GM12878 (cell line): ENCODE measurements around the gene LRRC47. TPM values are rescaled to one million over a fixed set of nuclear protein-coding genes. Genes with fewer than 3 reads are reported as not detected.

Experiments
- ATAC-seq: fragments of 200-7000 bp; cut with Tn5 transposase; 3 replicates; pipeline ENCODE4 v1.9.1; 2020; ENCODE audit warnings: mild to moderate bottlenecking, moderate library complexity
- BruUV-seq: library from RNA; stranded (reverse); fragments of 400-500 nt; replicated peaks from 2 replicates; lab custom pipeline; 2021; lab: Mats Ljungman, UMichigan
- CTCF ChIA-PET: fragments of 300-600 bp; sonication (Branson Sonifier 250); formaldehyde crosslinking; extraction: SDS; loops from one replicate; lab custom pipeline; 2021; ENCODE audit warnings: inconsistent platforms; lab: Yijun Ruan, JAX
- POLR2A ChIA-PET: fragments of 350-600 bp; formaldehyde crosslinking; extraction: SDS; loops from one replicate; lab custom pipeline; 2021; ENCODE audit warnings: inconsistent platforms; lab: Charles Lee
- RAD21 ChIA-PET: fragments of 300-600 bp; sonication (Branson Sonifier 250); formaldehyde crosslinking; loops from one replicate; lab custom pipeline; 2023; ENCODE audit warnings: antibody characterized with exemption; ENCODE audit not compliant: unreplicated experiment; lab: Charles Lee
- SMC1A ChIA-PET: fragments of 300-600 bp; sonication (Branson Sonifier 250); formaldehyde crosslinking; loops from one replicate; lab custom pipeline; 2023; ENCODE audit not compliant: unreplicated experiment, uncharacterized antibody; lab: Charles Lee
- DNase-seq: peaks from one replicate; pipeline ENCODE4 v3.0.0-alpha.2; 2011; ENCODE audit warnings: low read depth, low spot score
- FAIRE-seq: peaks from 3 replicates; lab custom pipeline; 2011; peaks lifted over from hg19 to GRCh38; lab: Jason Lieb, UNC
- H2AFZ ChIP-seq: 2 replicates; pipeline ENCODE4 v1.6.0; 2011; ENCODE audit warnings: low read depth, low read length, control low read depth; ENCODE audit not compliant: control insufficient read depth
- H3K27ac ChIP-seq: 2 replicates; pipeline ENCODE4 v1.5.1; 2011; ENCODE audit warnings: control low read depth; ENCODE audit not compliant: control insufficient read depth, insufficient read depth
- H3K27me3 ChIP-seq, 2 experiments: replicated peaks in 1 of 2; 2 replicates each; pipeline versions ENCODE4 v1.6.0 to v1.6.1; 2011; ENCODE audit warnings: low read length in 1 of 2; ENCODE audit not compliant: control insufficient read depth in 2 of 2, insufficient read depth in 2 of 2
- H3K36me3 ChIP-seq, 2 experiments: 2 replicates each; pipeline ENCODE4 v1.5.1; 2011; ENCODE audit warnings: low read length in 1 of 2; ENCODE audit not compliant: control insufficient read depth in 2 of 2, insufficient read depth in 2 of 2
- H3K4me1 ChIP-seq: 2 replicates; pipeline ENCODE4 v1.6.1; 2011; ENCODE audit warnings: mild to moderate bottlenecking, low read length, moderate library complexity, mixed read lengths; ENCODE audit not compliant: control insufficient read depth, insufficient read depth
- H3K4me2 ChIP-seq: 2 replicates; pipeline ENCODE4 v1.6.0; 2011; ENCODE audit warnings: control low read depth; ENCODE audit not compliant: control insufficient read depth, insufficient read depth
- H3K4me3 ChIP-seq: fragments of 200-600 bp; sonication (generic); 2 replicates; pipeline ENCODE4 v1.5.1; 2016
- H3K79me2 ChIP-seq: 2 replicates; pipeline ENCODE4 v1.6.0; 2011; ENCODE audit warnings: low read length; ENCODE audit not compliant: control insufficient read depth, insufficient read depth
- H3K9ac ChIP-seq: 2 replicates; pipeline ENCODE4 v1.8.0; 2011; ENCODE audit warnings: low read length, control low read depth, mixed read lengths; ENCODE audit not compliant: control insufficient read depth, insufficient read depth
- H3K9me3 ChIP-seq: replicated peaks from 3 replicates; pipeline ENCODE4 v1.5.1; 2011; ENCODE audit warnings: mild to moderate bottlenecking, low read length; ENCODE audit not compliant: control insufficient read depth, insufficient read depth
- H4K20me1 ChIP-seq: 2 replicates; pipeline ENCODE4 v1.6.0; 2011; ENCODE audit not compliant: control insufficient read depth, insufficient read depth
- POLR2A ChIP-seq: IDR thresholded peaks from 2 replicates; pipeline ENCODE4 v1.6.1; 2011; ENCODE audit warnings: low read depth, mild to moderate bottlenecking, low read length
- ZBTB11 ChIP-seq: fragments of 450-650 bp; formaldehyde crosslinking; IDR thresholded peaks from 2 replicates; pipeline ENCODE4 v1.5.0; 2022; ENCODE audit warnings: mild to moderate bottlenecking, missing genetic modification characterization
- WGBS: methylation state at CpG from one replicate; pipeline ENCODE4 v1.1.6; 2016; ENCODE audit warnings: low lambda C conversion rate; ENCODE audit not compliant: insufficient replicate concordance, insufficient coverage; ENCODE audit errors: missing lambda C conversion rate; 5-methylcytosine and 5-hydroxymethylcytosine counted together
- in situ Hi-C: fragments of 300-500 bp; cut with MboI; formaldehyde crosslinking; loops from 9 replicates; pipeline ENCODE4 v1.14.3; 2018; ENCODE audit warnings: mixed read lengths
- intact Hi-C: fragments of 100-400 bp; cut with micrococcal nuclease; formaldehyde crosslinking; loops from one replicate; pipeline ENCODE4 v1.14.2; 2022; ENCODE audit not compliant: unreplicated experiment
- polyA plus RNA-seq, 11 experiments: library from polyadenylated mRNA; depleted of rRNA in 4 of 11; unstranded in 6 of 11; stranded (reverse) in 5 of 11; fragments of >200 nt; fragmentation: Nextera tagmentation in 4 of 11; fragmentation: Illumina TruSeq in 1 of 11; extraction: Ambion mirVana in 4 of 11; extraction: Trizol in 1 of 11; gene quantifications; 1 replicate in 1 of 11; 2 replicates in 10 of 11; pipeline versions ENCODE4 v1.2.1 to v1.2.3, GENCODE V29; 2011 to 2016; ENCODE audit warnings: inconsistent platforms in 2 of 11, missing spikeins in 2 of 11, low read depth in 1 of 11
- total RNA-seq, 4 experiments: library from RNA; depleted of rRNA in 3 of 4; stranded (reverse); fragments of >200 nt in 3 of 4; fragmentation: Illumina TruSeq in 1 of 4; extraction: Trizol in 1 of 4; gene quantifications; 2 replicates each; pipeline versions ENCODE4 v1.2.1 to v1.2.3, GENCODE V29; 2013 to 2021

Gene LRRC47
- total and polyA plus RNA-seq, 10 of the 15 experiments (the other 5 are each of a cell fraction or from before 2014, with no cell fraction given), result 2.5 to 34.6 (median 18.2) TPM

GRCh38 chr1:3730543-3731247 is 65.6 kb downstream of the LRRC47 start:
- POLR2A ChIA-PET, result no interaction called here
- Histone ChIP-seq H3K27me3 (no peaks in the 10 kb centered on the region), H2AFZ (no peak overlapping the region), H3K36me3 (peaks cover 0 to 35% of the 10 kb centered on the region in 2 experiments; a peak in 2 of 4 replicates), H3K9me3 (no peaks in the 10 kb centered on the region), H3K79me2 (no peaks in the 10 kb centered on the region), H3K9ac (no peak overlapping the region), H3K4me3 (no peak overlapping the region), H3K4me2 (no peak overlapping the region), H3K27ac (no peak overlapping the region), H4K20me1 (no peaks in the 10 kb centered on the region), H3K4me1 (no peaks in the 10 kb centered on the region)
- CTCF ChIA-PET, result no interaction called here
- intact Hi-C loops (no loop called here), in situ Hi-C loops (no loop called here)
- 79% methylated on average over 24 of the region's 25 CpGs for WGBS
- no peak for FAIRE-seq
- SMC1A ChIA-PET, result no interaction called here
- ATAC-seq, result no peak
- BruUV-seq, result no TSS peak
- RAD21 ChIA-PET, result no interaction called here
- no peak for DNase-seq
- TF ChIP-seq POLR2A, result peak; percentile 15
- TF ChIP-seq ZBTB11, result no peak
- TF ChIP-seq, all 136 proteins: peak for 1
